Tibial nerve (tissue), 4 donors: ENCODE data around the gene EBF3.

ENCODE experiments used
- EP300 ChIP-seq, 2 donors: sonication (generic); formaldehyde crosslinking; IDR thresholded peaks; one replicate each; pipeline ENCODE4 v1.6.1; 2017; ENCODE audit warnings: antibody characterized with exemption in 2 of 2, mild to moderate bottlenecking in 1 of 2
- POLR2A ChIP-seq, 2 donors: fragments of 450-650 bp; IDR thresholded peaks; one replicate each; pipeline ENCODE4 v1.6.1; 2017; ENCODE audit warnings: antibody characterized with exemption in 2 of 2, mild to moderate bottlenecking in 2 of 2, moderate library complexity in 2 of 2
- TF ChIP-seq, protein P1 (sequence below), 5 experiments: fragments of 200-600 bp in 3 of 5; fragments of 450-650 bp in 2 of 5; sonication (generic) in 3 of 5; IDR thresholded peaks; one replicate each; pipeline ENCODE4 v1.5.1; 2016 to 2019; ENCODE audit warnings: antibody characterized with exemption in 5 of 5, mild to moderate bottlenecking in 3 of 5, moderate library complexity in 2 of 5

DNA sequence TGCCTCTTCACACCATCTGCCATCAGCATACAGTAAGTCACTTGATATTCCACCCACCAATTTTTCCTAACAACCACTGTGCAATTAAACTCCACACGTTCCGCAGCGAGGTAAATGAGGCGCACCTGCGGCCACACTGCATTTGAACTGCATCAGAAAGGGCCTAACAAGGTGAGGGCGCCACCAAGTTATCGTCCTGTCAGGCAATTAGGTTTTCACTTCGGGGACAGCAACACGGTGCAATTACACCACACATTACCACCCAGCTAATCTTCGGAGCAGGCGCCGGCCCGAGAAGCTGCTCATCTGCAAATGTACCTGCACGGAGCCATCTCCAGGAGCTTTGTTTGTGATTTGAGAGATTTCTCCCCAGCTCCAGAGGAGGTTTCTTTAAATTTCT is 84.4 kb downstream of the EBF3 start:
- TF ChIP-seq, protein P1, sequence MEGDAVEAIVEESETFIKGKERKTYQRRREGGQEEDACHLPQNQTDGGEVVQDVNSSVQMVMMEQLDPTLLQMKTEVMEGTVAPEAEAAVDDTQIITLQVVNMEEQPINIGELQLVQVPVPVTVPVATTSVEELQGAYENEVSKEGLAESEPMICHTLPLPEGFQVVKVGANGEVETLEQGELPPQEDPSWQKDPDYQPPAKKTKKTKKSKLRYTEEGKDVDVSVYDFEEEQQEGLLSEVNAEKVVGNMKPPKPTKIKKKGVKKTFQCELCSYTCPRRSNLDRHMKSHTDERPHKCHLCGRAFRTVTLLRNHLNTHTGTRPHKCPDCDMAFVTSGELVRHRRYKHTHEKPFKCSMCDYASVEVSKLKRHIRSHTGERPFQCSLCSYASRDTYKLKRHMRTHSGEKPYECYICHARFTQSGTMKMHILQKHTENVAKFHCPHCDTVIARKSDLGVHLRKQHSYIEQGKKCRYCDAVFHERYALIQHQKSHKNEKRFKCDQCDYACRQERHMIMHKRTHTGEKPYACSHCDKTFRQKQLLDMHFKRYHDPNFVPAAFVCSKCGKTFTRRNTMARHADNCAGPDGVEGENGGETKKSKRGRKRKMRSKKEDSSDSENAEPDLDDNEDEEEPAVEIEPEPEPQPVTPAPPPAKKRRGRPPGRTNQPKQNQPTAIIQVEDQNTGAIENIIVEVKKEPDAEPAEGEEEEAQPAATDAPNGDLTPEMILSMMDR (IDR thresholded peaks at IDR 0.05), result no peak
- TF ChIP-seq POLR2A (IDR thresholded peaks at IDR 0.05) (no peak), EP300 (IDR thresholded peaks at IDR 0.05) (no peak)
